Caco-2 (cell line): ENCODE results near the gene SNRPN. TPM values are rescaled to one million over a fixed set of nuclear protein-coding genes. Genes with fewer than 3 reads are reported as not detected.

ENCODE experiments used
- BruUV-seq: library from RNA; stranded (reverse); fragments of 400-500 nt; replicated peaks from 2 replicates; lab custom pipeline; 2021; lab: Mats Ljungman, UMichigan
- CTCF ChIA-PET: fragments of 300-600 bp; sonication (Branson Sonifier 250); formaldehyde crosslinking; loops from one replicate; lab custom pipeline; 2022; ENCODE audit warnings: antibody characterized with exemption; lab: Charles Lee
- POLR2A ChIA-PET: fragments of 300-600 bp; sonication (Branson Sonifier 250); formaldehyde crosslinking; loops from one replicate; lab custom pipeline; 2022; ENCODE audit warnings: antibody characterized with exemption; lab: Charles Lee
- DNase-seq, 2 experiments: peaks; one replicate each; pipeline versions ENCODE4 v3.0.0 to v3.0.0-alpha.2; 2020 to 2022
- H3K27me3 ChIP-seq: replicated peaks from 2 replicates; pipeline ENCODE4 v1.6.0; 2011; ENCODE audit warnings: low read length; ENCODE audit not compliant: control insufficient read depth, insufficient read depth
- H3K36me3 ChIP-seq: 2 replicates; pipeline ENCODE4 v1.5.1; 2011; ENCODE audit warnings: low read length; ENCODE audit not compliant: control insufficient read depth, insufficient read depth
- H3K4me1 ChIP-seq: fragments of 250-450 bp; sonication (Bioruptor Pico); 2 replicates; pipeline ENCODE4 v1.5.1; 2020; ENCODE audit warnings: mild to moderate bottlenecking
- H3K4me3 ChIP-seq: 2 replicates; pipeline ENCODE4 v1.5.1; 2011; ENCODE audit warnings: low read depth, mild to moderate bottlenecking, control low read depth, low read length
- H3K9me3 ChIP-seq: fragments of 250-450 bp; sonication (Bioruptor Pico); 2 replicates; pipeline ENCODE4 v1.5.1; 2020; ENCODE audit warnings: mild to moderate bottlenecking, moderate library complexity
- H3K27ac Mint-ChIP-seq: one replicate; pipeline ENCODE4 v1.8.0; 2022; ENCODE audit warnings: mixed read lengths; ENCODE audit not compliant: unreplicated experiment
- H3K27me3 Mint-ChIP-seq: one replicate; pipeline ENCODE4 v1.8.0; 2022; ENCODE audit warnings: mixed read lengths; ENCODE audit not compliant: insufficient read depth, unreplicated experiment
- H3K36me3 Mint-ChIP-seq: one replicate; pipeline ENCODE4 v1.8.0; 2022; ENCODE audit warnings: mild to moderate bottlenecking, mixed read lengths; ENCODE audit not compliant: insufficient read depth, unreplicated experiment
- H3K4me1 Mint-ChIP-seq: one replicate; pipeline ENCODE4 v1.8.0; 2022; ENCODE audit warnings: low read depth, mixed read lengths; ENCODE audit not compliant: unreplicated experiment
- H3K4me3 Mint-ChIP-seq: one replicate; pipeline ENCODE4 v1.8.0; 2022; ENCODE audit warnings: mild to moderate bottlenecking, moderate library complexity, mixed read lengths; ENCODE audit not compliant: unreplicated experiment
- H3K9me3 Mint-ChIP-seq: one replicate; pipeline ENCODE4 v1.8.0; 2022; ENCODE audit warnings: mixed read lengths; ENCODE audit not compliant: unreplicated experiment
- CTCF ChIP-seq, 2 experiments: fragments of 200-600 bp in 1 of 2; IDR thresholded peaks; 1 replicate in 1 of 2; 2 replicates in 1 of 2; pipeline versions ENCODE4 v1.5.1 to v1.8.0; 2011 to 2022; ENCODE audit warnings: antibody characterized with exemption in 1 of 2, control low read depth in 1 of 2, inconsistent platforms in 1 of 2, low read depth in 1 of 2, low read length in 1 of 2, mild to moderate bottlenecking in 1 of 2, moderate library complexity in 1 of 2; ENCODE audit not compliant: insufficient read depth in 1 of 2, severe bottlenecking in 1 of 2, unreplicated experiment in 1 of 2
- intact Hi-C: fragments of 100-400 bp; cut with micrococcal nuclease; formaldehyde crosslinking; loops from one replicate; pipeline ENCODE4 v1.10.0; 2022; ENCODE audit not compliant: unreplicated experiment
- total RNA-seq: library from RNA; stranded (reverse); gene quantifications from 2 replicates; pipeline ENCODE4 v1.2.3, GENCODE V29; 2022

Gene SNRPN
- total RNA-seq, 1 experiment from 2014 or later, result 167 TPM

- DNase-seq, result peak; percentile 85 to 91
- Mint-ChIP-seq H3K4me1 (no peaks in the 10 kb centered on the region), H3K36me3 (peaks cover 23% of the 10 kb centered on the region), H3K9me3 (no peaks in the 10 kb centered on the region), H3K27me3 (no peaks in the 10 kb centered on the region), H3K4me3 (peak overlapping the region; percentile 80), H3K27ac (peak overlapping the region; percentile 95)
- H3K27me3 ChIP-seq, result no peaks in the 10 kb centered on the region
- no peaks in the 10 kb centered on the region for H3K36me3 ChIP-seq
- peak overlapping the region; percentile 86 for H3K4me3 ChIP-seq
- CTCF ChIA-PET, result interaction anchor here (0.6 kb wide), 1 partner anchor 32 kb away, joined by 3 read pairs; no protein-coding TSS in a partner anchor
- POLR2A ChIA-PET, result interaction anchor here (0.6 to 1.0 kb wide), 6 partner anchors 17 to 1955 kb away, joined by 3 to 15 read pairs (median 4); no protein-coding TSS in a partner anchor
- intact Hi-C loops, result loop anchor here (2.0 to 5.0 kb wide), 2 partner anchors 37 to 481 kb away; partner anchors contain the start of gene UBE3A
- TF ChIP-seq CTCF (IDR thresholded peaks at IDR 0.05; ENCODE audit: insufficient read depth in 1 of 2, low read depth in 1 of 2, low read length in 1 of 2, severe bottlenecking in 1 of 2, unreplicated experiment in 1 of 2), result no peak
- H3K9me3 ChIP-seq, result no peaks in the 10 kb centered on the region
- no TSS peak for BruUV-seq
- peaks cover 15% of the 10 kb centered on the region for H3K4me1 ChIP-seq
Measured at GRCh38 chr15:24956111-24956838, 1.5 kb downstream of the SNRPN start.

- Histone ChIP-seq H3K4me3 (no peak overlapping the region), H3K27me3 (no peaks in the 10 kb centered on the region), H3K9me3 (no peaks in the 10 kb centered on the region), H3K36me3 (no peaks in the 10 kb centered on the region), H3K4me1 (peaks cover 18% of the 10 kb centered on the region)
- BruUV-seq, result no TSS peak
- Mint-ChIP-seq H3K27ac (no peak overlapping the region), H3K36me3 (peaks cover 20% of the 10 kb centered on the region), H3K4me3 (peak overlapping the region; percentile 38), H3K4me1 (no peaks in the 10 kb centered on the region), H3K27me3 (no peaks in the 10 kb centered on the region), H3K9me3 (no peaks in the 10 kb centered on the region)
- TF ChIP-seq CTCF (IDR thresholded peaks at IDR 0.05; ENCODE audit: insufficient read depth in 1 of 2, low read depth in 1 of 2, low read length in 1 of 2, severe bottlenecking in 1 of 2, unreplicated experiment in 1 of 2), result no peak
- DNase-seq, result no peak
- CTCF ChIA-PET, result no interaction called here
- intact Hi-C loops, result loop anchor here (2.0 to 5.0 kb wide), 2 partner anchors 39 to 480 kb away; partner anchors contain the start of gene UBE3A
- POLR2A ChIA-PET, result no interaction called here
Measured at GRCh38 chr15:24957691-24958090, 2.9 kb downstream of the SNRPN start.

GRCh38 chr15:24961967-24962366 lies 7.2 kb downstream of the SNRPN start:
- Mint-ChIP-seq H3K27ac (no peak overlapping the region), H3K4me1 (no peaks in the 10 kb centered on the region), H3K36me3 (peaks cover 39% of the 10 kb centered on the region), H3K4me3 (no peak overlapping the region), H3K27me3 (no peaks in the 10 kb centered on the region), H3K9me3 (no peaks in the 10 kb centered on the region)
- Histone ChIP-seq H3K4me3 (no peak overlapping the region), H3K9me3 (no peaks in the 10 kb centered on the region), H3K27me3 (no peaks in the 10 kb centered on the region), H3K4me1 (peaks cover 16% of the 10 kb centered on the region), H3K36me3 (no peaks in the 10 kb centered on the region; the same call in 1 of the 2 replicates)
- POLR2A ChIA-PET, result no interaction called here
- no TSS peak for BruUV-seq
- intact Hi-C loops, result no loop called here
- no peak for TF ChIP-seq CTCF (IDR thresholded peaks at IDR 0.05; ENCODE audit: insufficient read depth in 1 of 2, low read depth in 1 of 2, low read length in 1 of 2, severe bottlenecking in 1 of 2, unreplicated experiment in 1 of 2)
- DNase-seq, result no peak
- CTCF ChIA-PET, result no interaction called here
